Activated T-helper 2 cell treated with anti-CD3 and anti-CD28 coated beads, Interferon-gamma antibody, Interleukin-2, Interleukin-4, amounts not matched to agents 10 μg/mL and 5 μg/mL and 100 μg/mL, durations not matched to agents 14 hours and 24 hours and 36 hours (primary cell): ENCODE results near the gene ZNF236. TPM values are rescaled to one million over a fixed set of nuclear protein-coding genes. Genes with fewer than 3 reads are reported as not detected.

Experiments used
- DNase-seq: peaks from one replicate; pipeline ENCODE4 v3.0.0; 2021; ENCODE audit warnings: low spot score
- H3K27ac Mint-ChIP-seq: one replicate; pipeline ENCODE4 v1.8.0; 2021; ENCODE audit warnings: mixed read lengths
- H3K27me3 Mint-ChIP-seq: one replicate; pipeline ENCODE4 v1.8.0; 2021; ENCODE audit warnings: low read depth, mixed read lengths
- H3K36me3 Mint-ChIP-seq: one replicate; pipeline ENCODE4 v1.8.0; 2021; ENCODE audit warnings: low read depth, mixed read lengths
- H3K4me1 Mint-ChIP-seq: one replicate; pipeline ENCODE4 v1.8.0; 2021; ENCODE audit warnings: low read depth, mixed read lengths
- H3K4me3 Mint-ChIP-seq: one replicate; pipeline ENCODE4 v1.8.0; 2021; ENCODE audit warnings: low read depth, mild to moderate bottlenecking, moderate library complexity, mixed read lengths
- H3K9me3 Mint-ChIP-seq: one replicate; pipeline ENCODE4 v1.8.0; 2021; ENCODE audit warnings: mixed read lengths
- intact Hi-C: fragments of 100-400 bp; cut with micrococcal nuclease; formaldehyde crosslinking; loops from one replicate; pipeline ENCODE4 v1.15.1; 2023
- total RNA-seq: library from RNA; stranded (reverse); gene quantifications from 2 replicates; pipeline ENCODE4 v1.2.3, GENCODE V29; 2022

Gene ZNF236
- total RNA-seq, 1 donor from 2014 or later = 19.8 TPM

GRCh38 chr18:76908277-76908676 is 85.9 kb downstream of the ZNF236 start:
- no peaks in the 10 kb centered on the region for H3K9me3 Mint-ChIP-seq
- H3K36me3 Mint-ChIP-seq = peaks cover 45% of the 10 kb centered on the region
- H3K4me1 Mint-ChIP-seq = no peaks in the 10 kb centered on the region
- H3K27me3 Mint-ChIP-seq = no peaks in the 10 kb centered on the region
- H3K27ac Mint-ChIP-seq = no peak overlapping the region
- no peak for DNase-seq
- no peak overlapping the region for H3K4me3 Mint-ChIP-seq
- intact Hi-C loops = no loop called here

- no peaks in the 10 kb centered on the region for H3K27me3 Mint-ChIP-seq
- H3K4me1 Mint-ChIP-seq = no peaks in the 10 kb centered on the region
- intact Hi-C loops = no loop called here
- no peak for DNase-seq
- H3K27ac Mint-ChIP-seq = no peak overlapping the region
- no peaks in the 10 kb centered on the region for H3K9me3 Mint-ChIP-seq
- peaks cover 56% of the 10 kb centered on the region for H3K36me3 Mint-ChIP-seq
- H3K4me3 Mint-ChIP-seq = no peak overlapping the region
These were observed 87.1 kb downstream of the ZNF236 start for GRCh38 chr18:76909439-76909838.

- Mint-ChIP-seq H3K27me3 (no peaks in the 10 kb centered on the region), H3K36me3 (peaks cover 68% of the 10 kb centered on the region), H3K4me3 (no peak overlapping the region), H3K9me3 (no peaks in the 10 kb centered on the region), H3K27ac (no peak overlapping the region), H3K4me1 (no peaks in the 10 kb centered on the region)
- DNase-seq = no peak
- intact Hi-C loops = no loop called here
These were observed 89.1 kb downstream of the ZNF236 start for GRCh38 chr18:76911440-76911839.

- Mint-ChIP-seq H3K36me3 (peaks cover 69% of the 10 kb centered on the region), H3K27me3 (no peaks in the 10 kb centered on the region), H3K9me3 (no peaks in the 10 kb centered on the region), H3K4me3 (no peak overlapping the region), H3K27ac (no peak overlapping the region), H3K4me1 (no peaks in the 10 kb centered on the region)
- intact Hi-C loops = no loop called here
- DNase-seq = no peak
These were observed 91.2 kb downstream of the ZNF236 start for GRCh38 chr18:76913583-76913982.

GRCh38 chr18:76914314-76914713 is 92.0 kb downstream of the ZNF236 start:
- Mint-ChIP-seq H3K27ac (no peak overlapping the region), H3K9me3 (no peaks in the 10 kb centered on the region), H3K4me3 (no peak overlapping the region), H3K27me3 (no peaks in the 10 kb centered on the region), H3K36me3 (peaks cover 64% of the 10 kb centered on the region), H3K4me1 (peaks cover under 1% of the 10 kb centered on the region)
- no peak for DNase-seq
- intact Hi-C loops = no loop called here

GRCh38 chr18:76914796-76915195 is 92.4 kb downstream of the ZNF236 start:
- Mint-ChIP-seq H3K27ac (no peak overlapping the region), H3K4me1 (peaks cover 3% of the 10 kb centered on the region), H3K4me3 (no peak overlapping the region), H3K9me3 (no peaks in the 10 kb centered on the region), H3K27me3 (no peaks in the 10 kb centered on the region), H3K36me3 (peaks cover 65% of the 10 kb centered on the region)
- no peak for DNase-seq
- intact Hi-C loops = no loop called here

- Mint-ChIP-seq H3K4me1 (peaks cover 3% of the 10 kb centered on the region), H3K9me3 (no peaks in the 10 kb centered on the region), H3K27ac (no peak overlapping the region), H3K4me3 (no peak overlapping the region), H3K36me3 (peaks cover 64% of the 10 kb centered on the region), H3K27me3 (no peaks in the 10 kb centered on the region)
- no peak for DNase-seq
- intact Hi-C loops = no loop called here
These were observed 93.1 kb downstream of the ZNF236 start for GRCh38 chr18:76915456-76915855.

GRCh38 chr18:76920974-76921373 is 98.6 kb downstream of the ZNF236 start:
- Mint-ChIP-seq H3K9me3 (no peaks in the 10 kb centered on the region), H3K27me3 (no peaks in the 10 kb centered on the region), H3K4me3 (no peak overlapping the region), H3K4me1 (peaks cover 17% of the 10 kb centered on the region), H3K27ac (no peak overlapping the region), H3K36me3 (peaks cover 55% of the 10 kb centered on the region)
- DNase-seq = no peak
- intact Hi-C loops = loop anchor here (5.0 kb wide), 2 partner anchors 141 to 731 kb away; no protein-coding TSS in a partner anchor

GRCh38 chr18:76922107-76922506 is 99.8 kb downstream of the ZNF236 start:
- H3K4me3 Mint-ChIP-seq = no peak overlapping the region
- intact Hi-C loops = loop anchor here (1.0 to 5.0 kb wide), 3 partner anchors 61 to 730 kb away; no protein-coding TSS in a partner anchor
- peaks cover 21% of the 10 kb centered on the region for H3K4me1 Mint-ChIP-seq
- H3K9me3 Mint-ChIP-seq = no peaks in the 10 kb centered on the region
- no peaks in the 10 kb centered on the region for H3K27me3 Mint-ChIP-seq
- peak; percentile 53 for DNase-seq
- no peak overlapping the region for H3K27ac Mint-ChIP-seq
- peaks cover 54% of the 10 kb centered on the region for H3K36me3 Mint-ChIP-seq

GRCh38 chr18:76923485-76924085 is 101.2 kb downstream of the ZNF236 start:
- intact Hi-C loops = loop anchor here (5.0 kb wide), 2 partner anchors 139 to 729 kb away; no protein-coding TSS in a partner anchor
- Mint-ChIP-seq H3K27me3 (no peaks in the 10 kb centered on the region), H3K4me3 (no peak overlapping the region)

GRCh38 chr18:76925501-76925900 is 103.1 kb downstream of the ZNF236 start:
- intact Hi-C loops = no loop called here
- Mint-ChIP-seq H3K27me3 (no peaks in the 10 kb centered on the region), H3K4me3 (no peak overlapping the region), H3K9me3 (no peaks in the 10 kb centered on the region), H3K36me3 (peaks cover 56% of the 10 kb centered on the region), H3K4me1 (peaks cover 22% of the 10 kb centered on the region), H3K27ac (no peak overlapping the region)
- DNase-seq = no peak

More at GRCh38 chr18:76923485-76924085, 101.2 kb downstream of the ZNF236 start:
- peaks cover 55% of the 10 kb centered on the region for H3K36me3 Mint-ChIP-seq
- no peak overlapping the region for H3K27ac Mint-ChIP-seq
- H3K4me1 Mint-ChIP-seq = peaks cover 22% of the 10 kb centered on the region
- H3K9me3 Mint-ChIP-seq = no peaks in the 10 kb centered on the region
- DNase-seq = no peak

GRCh38 chr18:76927223-76927725 is 104.9 kb downstream of the ZNF236 start:
- intact Hi-C loops = no loop called here
- no peaks in the 10 kb centered on the region for H3K27me3 Mint-ChIP-seq
- peaks cover 19% of the 10 kb centered on the region for H3K4me1 Mint-ChIP-seq
- H3K9me3 Mint-ChIP-seq = no peaks in the 10 kb centered on the region
- peaks cover 49% of the 10 kb centered on the region for H3K36me3 Mint-ChIP-seq
- no peak overlapping the region for H3K4me3 Mint-ChIP-seq
- H3K27ac Mint-ChIP-seq = no peak overlapping the region
- no peak for DNase-seq

- no peaks in the 10 kb centered on the region for H3K9me3 Mint-ChIP-seq
These were observed 106.0 kb downstream of the ZNF236 start for GRCh38 chr18:76928179-76928868.

More at GRCh38 chr18:76928179-76928868, 106.0 kb downstream of the ZNF236 start:
- H3K27ac Mint-ChIP-seq = no peak overlapping the region
- peaks cover 53% of the 10 kb centered on the region for H3K36me3 Mint-ChIP-seq
- H3K4me3 Mint-ChIP-seq = no peak overlapping the region
- peaks cover 23% of the 10 kb centered on the region for H3K4me1 Mint-ChIP-seq
- no peak for DNase-seq
- no peaks in the 10 kb centered on the region for H3K27me3 Mint-ChIP-seq
- intact Hi-C loops = no loop called here
